Measurements from ENCODE around the gene UBE2Q2.
A peak's percentile ranks its signal among the peaks of the same experiment; 100 is the strongest.
"Not testable (repeated sequence)": the region's sequence is repeated elsewhere in the genome, so short reads cannot be mapped to it uniquely, and the experiment has no call there.

The UBE2Q2 gene

DNA sequence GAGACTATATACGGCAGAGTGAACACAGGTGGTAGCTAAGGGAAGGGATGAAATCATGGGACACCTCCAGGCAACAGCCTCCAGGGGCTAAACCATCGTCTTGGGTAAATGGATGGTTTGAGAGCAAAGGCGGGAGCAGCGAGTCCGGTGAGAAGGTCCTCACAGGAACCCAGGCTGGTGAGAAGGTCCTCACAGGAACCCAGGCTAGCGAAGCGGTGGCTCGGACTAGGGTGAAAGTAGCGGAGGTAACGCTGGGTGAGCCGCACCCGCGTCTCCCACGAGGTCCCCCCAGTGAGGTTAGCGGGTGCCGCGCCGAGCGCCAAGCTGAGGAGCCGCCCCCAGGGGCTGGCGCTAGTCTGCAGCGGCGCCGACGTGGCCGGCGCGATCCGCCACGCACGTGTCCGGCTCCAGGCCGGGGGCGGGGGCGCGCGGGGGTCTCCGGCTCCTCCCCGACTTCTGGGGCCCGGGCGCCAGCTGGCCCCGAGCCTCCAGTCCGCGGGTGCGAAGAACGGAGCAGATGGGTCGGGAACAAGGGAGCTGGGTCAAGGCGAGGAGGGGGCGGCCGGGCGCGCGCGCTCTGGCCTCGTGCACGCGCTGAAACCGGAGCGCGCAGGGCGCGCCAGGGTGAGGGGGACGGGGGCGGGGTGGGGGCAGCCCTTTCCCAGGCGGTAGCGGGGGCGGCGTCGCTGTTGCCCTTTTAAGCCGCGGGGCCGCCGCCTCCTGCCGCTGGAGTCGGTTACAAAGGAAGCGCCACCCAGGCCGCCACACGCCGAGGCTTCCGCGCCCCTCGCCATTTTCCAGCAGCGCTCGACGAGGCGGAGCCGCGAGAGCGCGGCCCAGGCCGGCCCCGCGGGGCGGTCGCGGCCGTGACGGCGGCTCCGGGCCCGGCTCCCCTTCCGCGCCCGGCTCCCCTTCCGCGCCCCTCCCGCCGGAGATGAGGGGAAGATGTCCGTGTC, at the start of gene UBE2Q2:
UBE2Q2 (plus strand) TSS at position 726 of the 956 bp plus-strand sequence; CDS start at position 946, 220 bp downstream.
- Mint-ChIP-seq H3K27ac (peak within 1 kb of the TSS; percentile 74), H3K36me3 (no peaks in the 10 kb centered on the region), H3K4me3 (peak within 1 kb of the TSS; percentile 83), H3K27me3 (no peaks in the 10 kb centered on the region), H3K9me3 (no peaks in the 10 kb centered on the region), H3K4me1 (peaks cover 36% of the 10 kb centered on the region)
- peak; percentile 83 for ATAC-seq

DNA sequence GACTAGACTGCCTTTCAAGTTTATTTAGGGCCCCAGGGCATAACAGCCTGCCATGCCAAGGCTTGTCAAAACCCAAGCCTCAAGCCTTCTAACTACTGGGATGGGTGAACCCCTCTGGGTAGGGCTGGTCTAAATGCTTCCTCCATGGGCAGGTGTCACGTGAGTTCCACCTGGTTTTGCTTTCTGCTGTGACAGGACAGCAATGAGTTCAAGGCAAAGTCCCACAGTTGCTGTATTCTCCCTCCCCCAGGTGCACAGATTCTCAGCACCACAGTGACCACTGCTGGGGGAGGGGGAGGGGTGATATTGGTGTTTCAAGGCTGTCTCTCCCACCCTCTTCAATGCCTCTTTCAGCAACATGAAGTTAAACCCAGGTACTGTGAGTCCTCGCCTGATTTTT, 46.9 kb upstream of the UBE2Q2 start:
- no peaks in the 10 kb centered on the region for H3K36me3 Mint-ChIP-seq
- H3K4me3 Mint-ChIP-seq = no peak overlapping the region
- H3K27me3 Mint-ChIP-seq = peaks cover 82% of the 10 kb centered on the region
- peaks cover under 1% of the 10 kb centered on the region for H3K4me1 Mint-ChIP-seq
- no peak for ATAC-seq
- H3K27ac Mint-ChIP-seq = no peak overlapping the region
- H3K9me3 Mint-ChIP-seq = no peaks in the 10 kb centered on the region

DNA sequence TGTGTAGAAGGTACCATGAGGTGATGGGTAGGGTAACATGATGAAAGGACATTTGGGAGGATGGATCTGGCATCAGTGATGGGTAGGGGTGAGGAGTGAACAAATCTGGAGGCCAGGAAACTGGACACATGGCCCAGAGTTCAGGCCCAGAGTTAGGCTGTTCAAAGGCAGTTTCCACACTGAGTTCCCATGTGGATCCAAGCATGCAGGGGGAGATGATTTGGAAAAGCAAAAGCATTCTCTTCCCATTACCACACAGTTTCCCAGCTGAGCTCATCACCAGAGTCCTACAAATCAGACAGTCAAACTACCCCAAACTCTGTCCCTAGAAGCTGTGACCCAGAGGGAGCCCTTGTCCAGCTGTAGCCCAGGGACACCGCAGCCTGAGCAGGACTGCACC, 46.1 kb upstream of the UBE2Q2 start:
- peaks cover 82% of the 10 kb centered on the region for H3K27me3 Mint-ChIP-seq
- not testable (repeated sequence) for H3K4me3 Mint-ChIP-seq, H3K36me3 Mint-ChIP-seq, H3K27ac Mint-ChIP-seq, H3K4me1 Mint-ChIP-seq, H3K9me3 Mint-ChIP-seq, ATAC-seq

DNA sequence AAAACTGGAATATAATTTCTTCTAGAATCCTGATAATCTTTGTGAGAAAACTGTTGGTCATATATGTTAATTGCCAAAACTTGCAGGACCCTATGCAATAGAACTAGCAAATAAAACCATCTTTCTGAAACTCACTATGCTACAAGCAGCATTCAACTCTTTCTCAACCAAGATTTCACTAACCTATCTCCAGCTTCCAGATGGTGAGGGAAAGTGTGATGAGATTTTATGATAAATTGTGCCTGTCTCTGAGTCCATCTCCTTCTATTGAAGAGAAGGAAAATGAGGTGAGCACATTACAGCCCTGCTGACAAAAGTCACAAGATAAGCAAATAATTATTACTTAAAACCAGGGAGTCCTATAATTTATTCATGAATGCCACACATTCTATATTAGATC, 44.1 kb upstream of the UBE2Q2 start:
- no peak overlapping the region for H3K4me3 Mint-ChIP-seq
- ATAC-seq = no peak
- peaks cover 8% of the 10 kb centered on the region for H3K4me1 Mint-ChIP-seq
- H3K9me3 Mint-ChIP-seq = no peaks in the 10 kb centered on the region
- no peaks in the 10 kb centered on the region for H3K36me3 Mint-ChIP-seq
- peaks cover 76% of the 10 kb centered on the region for H3K27me3 Mint-ChIP-seq
- no peak overlapping the region for H3K27ac Mint-ChIP-seq

DNA sequence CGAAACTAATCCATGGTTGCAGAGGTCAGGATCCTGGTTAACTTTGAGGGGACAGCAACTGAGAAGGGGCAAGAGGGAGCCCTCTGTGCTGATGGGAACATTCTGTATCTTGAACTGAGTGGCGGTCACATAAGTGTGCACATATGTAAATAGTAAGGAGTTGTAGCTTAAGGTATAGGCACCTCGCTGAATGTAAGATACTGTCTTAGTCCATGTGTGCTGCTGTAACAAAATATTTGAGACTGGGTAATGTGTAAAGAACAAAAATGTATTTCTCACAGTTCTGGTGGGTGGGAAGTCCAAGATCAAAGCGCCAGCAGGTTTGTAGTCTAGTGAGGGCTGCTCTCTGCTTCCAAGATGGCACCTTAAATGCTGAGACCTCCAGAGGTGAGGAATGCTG, 42.8 kb upstream of the UBE2Q2 start:
- H3K36me3 Mint-ChIP-seq, ATAC-seq, H3K9me3 Mint-ChIP-seq, H3K4me3 Mint-ChIP-seq, H3K4me1 Mint-ChIP-seq, H3K27ac Mint-ChIP-seq: not testable (repeated sequence)
- H3K27me3 Mint-ChIP-seq = peaks cover 71% of the 10 kb centered on the region

DNA sequence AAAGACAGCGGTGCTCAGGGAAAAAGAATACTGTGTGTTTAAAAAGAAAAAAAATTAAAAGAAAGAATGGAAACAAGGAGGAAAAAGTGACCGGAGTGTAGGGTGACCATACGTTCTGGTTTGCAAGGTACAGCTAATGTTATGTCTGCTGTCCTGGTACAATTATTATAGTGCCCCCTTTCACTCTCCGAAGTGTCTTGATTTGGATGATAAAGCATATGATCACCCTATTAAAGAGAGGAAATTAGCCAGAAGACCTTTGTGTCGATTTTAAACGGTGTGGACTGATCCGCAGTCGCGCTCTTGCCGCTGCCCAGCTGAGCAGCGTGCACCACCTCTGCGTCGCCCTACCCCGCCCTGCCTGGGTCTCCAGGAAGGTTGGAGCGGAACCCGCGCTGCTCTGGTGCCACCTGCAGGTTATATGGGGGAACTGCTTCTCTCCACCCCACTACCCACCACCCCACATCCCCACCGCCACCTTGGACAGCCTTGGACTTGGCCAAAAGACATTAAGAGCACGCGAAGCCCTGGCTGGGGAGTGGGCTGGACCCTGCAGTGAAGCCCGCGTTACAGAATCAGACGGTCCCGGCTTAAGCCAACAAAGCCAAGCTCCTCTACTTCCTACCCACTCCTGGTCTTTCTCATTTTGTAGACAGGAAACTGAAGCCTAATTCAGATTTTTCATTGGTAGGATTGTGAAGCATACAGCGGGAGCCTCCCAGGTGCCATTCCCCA, 41.2 kb upstream of the UBE2Q2 start:
- H3K4me1 Mint-ChIP-seq = peaks cover 8% of the 10 kb centered on the region
- peaks cover 79% of the 10 kb centered on the region for H3K27me3 Mint-ChIP-seq
- H3K36me3 Mint-ChIP-seq = no peaks in the 10 kb centered on the region
- H3K9me3 Mint-ChIP-seq = no peaks in the 10 kb centered on the region
- ATAC-seq = peak; percentile 99
- H3K27ac Mint-ChIP-seq = no peak overlapping the region
- peak overlapping the region; percentile 50 for H3K4me3 Mint-ChIP-seq

DNA sequence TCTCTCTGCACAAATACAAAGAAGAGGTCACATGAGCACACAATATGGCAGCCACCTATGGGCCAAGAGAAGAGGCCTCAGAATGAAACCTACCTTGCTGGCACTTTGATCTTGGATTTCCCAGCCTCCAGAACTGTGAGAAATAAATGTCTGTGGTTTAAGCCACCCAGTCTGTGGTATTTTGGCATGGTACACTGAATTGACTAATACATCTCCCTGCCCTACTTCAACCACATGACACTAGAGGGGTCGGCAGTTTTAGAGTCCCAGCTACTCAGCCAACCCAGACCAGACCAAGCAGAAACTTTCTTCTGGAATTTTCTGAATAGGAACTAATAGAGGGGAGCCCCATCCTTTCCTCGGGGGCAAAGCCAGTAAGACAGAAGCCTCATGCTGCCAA, 35.8 kb upstream of the UBE2Q2 start:
- H3K4me1 Mint-ChIP-seq, H3K4me3 Mint-ChIP-seq, H3K27ac Mint-ChIP-seq, H3K9me3 Mint-ChIP-seq, H3K36me3 Mint-ChIP-seq, ATAC-seq: not testable (repeated sequence)
- H3K27me3 Mint-ChIP-seq = peaks cover 44% of the 10 kb centered on the region

DNA sequence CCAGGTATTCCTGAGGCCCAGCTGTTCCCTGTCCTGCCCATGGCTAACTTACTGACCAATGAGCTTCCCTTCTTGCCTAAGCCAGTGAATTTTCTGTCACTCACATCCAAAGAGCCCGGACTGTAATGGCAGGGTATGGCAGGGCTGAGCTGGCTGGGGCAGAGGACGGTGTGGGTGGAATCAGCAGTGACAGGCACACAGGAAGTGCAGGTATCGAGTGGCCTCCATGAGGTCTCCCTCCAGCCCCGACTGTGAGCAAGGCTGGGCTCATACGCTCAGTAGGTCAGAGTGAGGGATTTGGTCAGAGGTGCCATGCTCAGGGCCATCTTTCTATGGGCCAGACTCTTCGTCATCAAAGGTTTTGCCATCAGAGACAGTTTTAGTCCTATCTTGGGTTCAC, 35.2 kb upstream of the UBE2Q2 start:
- not testable (repeated sequence) for ATAC-seq

DNA sequence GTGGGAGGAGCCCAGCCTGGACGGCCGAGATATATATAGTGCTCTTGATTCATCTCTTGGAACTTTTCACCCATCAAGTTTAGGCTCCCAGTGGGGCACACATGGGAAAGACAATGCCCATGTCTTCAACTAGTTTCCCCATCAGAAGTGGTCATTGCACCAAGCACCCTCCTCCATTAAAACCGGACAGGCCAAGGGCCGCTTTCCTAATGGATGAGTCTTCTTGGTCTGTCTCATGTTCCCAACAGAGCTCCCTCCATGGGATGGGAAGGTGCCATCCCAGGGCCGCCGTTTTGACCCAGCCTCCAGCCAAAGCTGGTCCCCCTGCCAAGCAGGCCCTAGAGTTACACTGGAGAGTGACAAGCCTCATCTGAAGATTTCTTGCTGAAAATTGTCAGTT, 34.7 kb upstream of the UBE2Q2 start:
- H3K27ac Mint-ChIP-seq = no peak overlapping the region
- ATAC-seq = no peak
- no peak overlapping the region for H3K4me3 Mint-ChIP-seq
- H3K9me3 Mint-ChIP-seq = no peaks in the 10 kb centered on the region
- peaks cover 42% of the 10 kb centered on the region for H3K27me3 Mint-ChIP-seq
- no peaks in the 10 kb centered on the region for H3K4me1 Mint-ChIP-seq
- H3K36me3 Mint-ChIP-seq = no peaks in the 10 kb centered on the region

More for the DNA sequence above, 35.2 kb upstream of the UBE2Q2 start:
- H3K27ac Mint-ChIP-seq, H3K4me3 Mint-ChIP-seq, H3K4me1 Mint-ChIP-seq, H3K36me3 Mint-ChIP-seq, H3K9me3 Mint-ChIP-seq: not testable (repeated sequence)
- H3K27me3 Mint-ChIP-seq = peaks cover 42% of the 10 kb centered on the region

DNA sequence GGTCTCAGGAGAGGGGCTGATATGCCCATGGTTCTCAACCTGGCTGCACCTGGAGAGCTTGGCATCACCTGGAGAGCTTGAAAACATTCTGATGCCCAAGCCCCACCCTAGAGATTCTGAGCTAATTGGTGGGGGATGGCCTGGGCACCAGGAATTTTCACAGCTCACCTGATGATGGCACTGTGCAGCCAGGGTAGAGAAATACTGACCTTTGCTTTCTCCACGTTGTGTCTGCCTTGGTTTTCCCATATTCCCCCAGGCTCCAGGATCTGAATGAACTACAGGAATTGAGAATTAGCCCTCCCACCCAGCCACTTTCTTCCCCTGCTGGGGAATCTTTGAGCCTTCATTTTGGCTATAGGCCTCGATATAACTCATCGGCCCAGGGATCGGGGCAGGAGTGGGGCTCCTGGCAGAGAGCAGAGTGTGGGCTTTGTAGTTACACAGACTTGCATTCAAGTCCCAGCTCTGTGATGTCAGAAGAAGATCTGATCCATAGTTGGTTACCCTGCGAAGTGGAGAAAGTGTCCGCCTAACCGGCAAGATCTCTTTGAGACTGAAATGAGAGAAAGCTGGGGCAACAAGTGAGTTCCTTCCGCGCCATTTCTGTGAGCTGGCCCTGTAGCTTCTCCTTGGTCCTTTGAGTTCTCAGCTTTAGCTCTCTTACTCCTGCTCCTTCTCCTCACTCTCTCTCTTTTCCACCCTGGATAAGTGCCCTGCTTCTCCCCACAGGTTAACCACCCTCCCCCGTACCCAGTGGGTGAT, 33.1 kb upstream of the UBE2Q2 start:
- H3K36me3 Mint-ChIP-seq = no peaks in the 10 kb centered on the region

DNA sequence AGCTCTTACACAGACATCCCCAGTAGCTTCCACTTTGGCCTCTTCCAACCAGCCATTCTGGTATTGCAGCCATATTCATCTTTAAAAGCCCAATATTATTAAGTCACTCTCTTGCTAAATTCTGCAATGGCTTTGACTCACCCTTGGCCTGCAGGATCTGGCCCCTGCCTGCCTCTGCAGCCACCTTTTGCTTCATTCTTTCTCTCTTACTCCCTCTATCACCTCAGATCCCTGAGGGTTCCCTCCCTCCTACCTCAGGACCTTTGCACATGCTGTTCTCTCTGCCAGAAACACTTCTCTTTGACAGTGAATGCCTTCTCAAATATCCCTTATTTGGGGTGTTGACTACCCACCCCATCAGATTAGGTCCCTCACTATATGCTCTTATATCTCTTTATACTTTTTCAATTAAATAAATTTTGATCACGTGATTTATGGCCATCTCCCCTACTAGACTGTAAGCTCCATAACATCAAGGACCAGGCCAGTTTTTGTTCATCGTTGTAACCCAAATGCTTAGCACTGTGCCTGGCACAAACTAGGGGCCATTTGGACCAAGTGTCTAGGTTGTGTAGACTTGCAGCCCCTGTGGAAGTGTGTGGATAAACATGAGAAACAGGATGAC, 32.3 kb upstream of the UBE2Q2 start:
- Mint-ChIP-seq H3K36me3 (no peaks in the 10 kb centered on the region), H3K27ac (no peak overlapping the region), H3K4me3 (no peak overlapping the region), H3K27me3 (peaks cover 24% of the 10 kb centered on the region), H3K9me3 (no peaks in the 10 kb centered on the region), H3K4me1 (no peaks in the 10 kb centered on the region)
- no peak for ATAC-seq

More for the DNA sequence above, 33.1 kb upstream of the UBE2Q2 start:
- Mint-ChIP-seq H3K4me3 (no peak overlapping the region), H3K4me1 (no peaks in the 10 kb centered on the region), H3K27ac (no peak overlapping the region), H3K9me3 (no peaks in the 10 kb centered on the region), H3K27me3 (peaks cover 32% of the 10 kb centered on the region)
- ATAC-seq = no peak

DNA sequence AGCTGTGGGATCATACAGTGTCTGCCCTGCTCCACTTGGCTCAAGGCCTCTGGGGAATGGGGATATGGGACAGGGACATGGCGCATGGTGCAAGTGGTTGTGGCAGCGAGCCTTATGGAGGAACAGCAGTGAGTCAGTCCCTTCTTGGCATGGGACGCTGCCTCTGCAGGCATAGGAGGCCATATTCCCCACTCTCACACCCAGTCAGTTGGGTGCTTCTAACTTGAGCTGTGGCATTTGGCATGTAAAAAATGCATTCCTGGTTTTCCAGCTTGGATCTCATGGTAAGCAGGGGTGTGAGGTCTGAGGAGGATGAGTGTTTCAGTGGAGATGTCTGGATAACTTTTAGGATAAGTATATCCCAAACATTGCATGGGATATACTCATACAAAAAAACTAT, 31.6 kb upstream of the UBE2Q2 start:
- no peaks in the 10 kb centered on the region for H3K9me3 Mint-ChIP-seq
- no peaks in the 10 kb centered on the region for H3K36me3 Mint-ChIP-seq
- H3K4me1 Mint-ChIP-seq = no peaks in the 10 kb centered on the region
- ATAC-seq = no peak
- no peak overlapping the region for H3K4me3 Mint-ChIP-seq
- H3K27me3 Mint-ChIP-seq = peaks cover 18% of the 10 kb centered on the region
- no peak overlapping the region for H3K27ac Mint-ChIP-seq

DNA sequence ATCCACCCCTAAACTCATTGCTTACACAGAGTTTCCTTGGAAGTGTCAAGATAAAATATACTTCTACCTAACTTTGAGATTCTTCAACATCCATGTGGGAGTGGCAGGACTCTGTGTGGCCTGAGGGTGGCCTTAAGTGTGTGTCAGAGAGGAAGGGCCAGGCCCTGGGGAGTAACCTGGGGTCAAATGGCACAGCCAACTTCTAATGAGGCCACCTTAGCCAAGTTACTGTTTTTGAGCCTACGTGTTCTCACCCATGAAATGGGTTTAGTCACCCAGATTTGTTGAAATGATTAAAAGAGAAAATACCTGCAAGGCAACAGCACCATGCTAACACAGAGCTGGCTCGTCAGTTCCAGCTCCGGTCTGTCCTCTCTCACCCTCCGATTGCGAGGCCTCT, 28.5 kb upstream of the UBE2Q2 start:
- no peaks in the 10 kb centered on the region for H3K36me3 Mint-ChIP-seq
- H3K27ac Mint-ChIP-seq = no peak overlapping the region

DNA sequence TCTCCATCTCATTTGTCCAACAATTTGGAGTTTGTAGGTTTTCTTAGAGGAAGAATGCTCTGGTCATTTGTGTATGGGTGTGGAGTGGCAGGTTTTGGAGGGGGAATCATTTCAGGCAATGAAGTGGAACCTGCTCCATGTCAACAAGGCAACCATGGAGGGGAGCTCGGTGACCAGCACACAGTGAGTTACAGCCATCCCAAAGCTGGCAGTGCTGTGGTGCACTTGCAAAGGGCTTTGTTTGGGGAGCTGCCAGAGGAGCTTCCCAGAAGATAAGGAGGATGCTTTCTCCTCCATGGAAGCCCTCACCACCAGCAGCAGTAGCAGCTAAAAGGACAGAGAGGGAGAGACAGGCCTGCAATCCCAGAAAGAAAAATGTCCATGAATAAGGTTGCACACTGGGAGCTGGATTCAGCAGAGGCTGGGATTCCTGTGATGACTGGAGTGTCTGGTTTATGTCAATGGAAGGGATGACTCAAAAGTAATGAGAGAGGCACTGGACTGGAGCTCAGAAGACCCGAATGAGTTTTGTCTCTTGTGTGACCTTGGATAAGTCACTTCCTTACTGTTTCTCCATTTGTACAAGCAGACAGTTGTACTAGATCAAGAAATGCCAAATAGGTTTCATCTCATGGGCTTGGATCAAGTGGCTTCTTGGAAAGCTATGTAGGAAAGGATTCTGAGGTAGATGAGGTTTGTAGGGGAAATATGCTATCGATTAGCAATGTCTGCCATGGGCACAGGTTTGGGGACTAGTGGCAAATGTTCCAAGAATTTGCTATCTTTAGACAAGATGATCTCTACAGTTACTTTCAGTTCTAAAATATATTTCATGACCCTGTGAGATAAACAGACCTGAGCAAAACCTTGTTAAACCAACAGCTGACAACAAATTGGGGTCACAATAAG, 27.2 kb upstream of the UBE2Q2 start:
- no peaks in the 10 kb centered on the region for H3K9me3 Mint-ChIP-seq
- H3K27ac Mint-ChIP-seq = no peak overlapping the region
- no peaks in the 10 kb centered on the region for H3K4me1 Mint-ChIP-seq
- peaks cover 4% of the 10 kb centered on the region for H3K27me3 Mint-ChIP-seq
- no peak for ATAC-seq
- no peak overlapping the region for H3K4me3 Mint-ChIP-seq
- no peaks in the 10 kb centered on the region for H3K36me3 Mint-ChIP-seq

More for the DNA sequence above, 28.5 kb upstream of the UBE2Q2 start:
- Mint-ChIP-seq H3K27me3 (peaks cover 6% of the 10 kb centered on the region), H3K4me1 (no peaks in the 10 kb centered on the region), H3K9me3 (no peaks in the 10 kb centered on the region), H3K4me3 (no peak overlapping the region)
- no peak for ATAC-seq
